Ovary (tissue), 3 donors: ENCODE data around the gene ZG16.

Source experiments
- CTCF ChIP-seq, 3 donors: fragments of 450-650 bp in 2 of 3; fragments of 200-600 bp in 1 of 3; IDR thresholded peaks; one replicate each; pipeline versions ENCODE4 v1.5.1 to v1.8.0; 2016 to 2022; ENCODE audit warnings: antibody characterized with exemption in 3 of 3, mild to moderate bottlenecking in 1 of 3
- EP300 ChIP-seq: sonication (generic); formaldehyde crosslinking; IDR thresholded peaks from one replicate; pipeline ENCODE4 v1.6.1; 2017; ENCODE audit warnings: antibody characterized with exemption
- donor health status: DM: no; HTN: no; CAD: no.

- TF ChIP-seq EP300, result no peak
- no peak for TF ChIP-seq CTCF (IDR thresholded peaks at IDR 0.05)
These were observed 11.5 kb upstream of the ZG16 start for GRCh38 chr16:29766571-29766970.
